IMR-90 (cell line): ENCODE measurements around the gene CPD. TPM values are rescaled to one million over a fixed set of nuclear protein-coding genes. Genes with fewer than 3 reads are reported as not detected.

Experiments
- ATAC-seq: fragments of 200-7000 bp; cut with Tn5 transposase; 2 replicates; pipeline ENCODE4 v1.9.1; 2020; ENCODE audit warnings: low read depth, mild to moderate bottlenecking, moderate library complexity
- BruUV-seq: library from RNA; stranded (reverse); fragments of 400-500 nt; replicated peaks from 2 replicates; lab custom pipeline; 2021; lab: Mats Ljungman, UMichigan
- CTCF ChIA-PET: fragments of 300-600 bp; formaldehyde crosslinking; extraction: SDS; loops from one replicate; lab custom pipeline; 2021; ENCODE audit warnings: antibody characterized with exemption; lab: Yijun Ruan, JAX
- POLR2A ChIA-PET: fragments of 300-600 bp; sonication (Branson Sonifier 250); formaldehyde crosslinking; loops from one replicate; lab custom pipeline; 2022; ENCODE audit warnings: antibody characterized with exemption; ENCODE audit not compliant: unreplicated experiment; lab: Charles Lee
- DNase-seq: peaks from one replicate; pipeline ENCODE4 v3.0.0; 2013
- H2AFZ ChIP-seq: replicated peaks from 2 replicates; pipeline ENCODE3; 2013; ENCODE audit warnings: low read length, mild to moderate bottlenecking; ENCODE audit not compliant: poor library complexity
- H2AK5ac ChIP-seq: 2 replicates; pipeline ENCODE4 v1.6.1; 2013; ENCODE audit warnings: low read depth, low read length, inconsistent platforms
- H2AK9ac ChIP-seq: replicated peaks from 2 replicates; pipeline ENCODE3; 2013; ENCODE audit warnings: mild to moderate bottlenecking, low read depth, low read length, moderate library complexity; ENCODE audit not compliant: poor library complexity
- H2BK120ac ChIP-seq: 2 replicates; pipeline ENCODE4 v1.6.1; 2013; ENCODE audit warnings: low read depth, low read length, inconsistent platforms
- H2BK15ac ChIP-seq: 3 replicates; pipeline ENCODE4 v1.6.1; 2013; ENCODE audit warnings: low read depth, low read length, inconsistent platforms
- H2BK20ac ChIP-seq: 2 replicates; pipeline ENCODE4 v1.6.1; 2013; ENCODE audit warnings: low read depth, mild to moderate bottlenecking, inconsistent platforms, low read length, moderate library complexity
- H2BK5ac ChIP-seq: 2 replicates; pipeline ENCODE4 v1.6.1; 2013; ENCODE audit warnings: mild to moderate bottlenecking, low read depth, low read length, inconsistent platforms; ENCODE audit not compliant: poor library complexity, severe bottlenecking
- H3K14ac ChIP-seq: replicated peaks from 2 replicates; pipeline ENCODE4 v1.6.1; 2013; ENCODE audit warnings: low read depth, low read length, inconsistent platforms
- H3K18ac ChIP-seq: 2 replicates; pipeline ENCODE4 v1.6.1; 2013; ENCODE audit warnings: low read depth, low read length, control low read depth
- H3K23ac ChIP-seq: 2 replicates; pipeline ENCODE4 v1.6.1; 2013; ENCODE audit warnings: low read depth, low read length, inconsistent platforms
- H3K27ac ChIP-seq: 2 replicates; pipeline ENCODE4 v1.5.1; 2013; ENCODE audit warnings: mild to moderate bottlenecking, control low read depth, low read length; ENCODE audit not compliant: insufficient read depth
- H3K27me3 ChIP-seq: 2 replicates; pipeline ENCODE4 v1.6.1; 2013; ENCODE audit warnings: low read length; ENCODE audit not compliant: control insufficient read depth, insufficient read depth
- H3K36me3 ChIP-seq: 2 replicates; pipeline ENCODE4 v1.6.1; 2013; ENCODE audit warnings: low read length, mixed read lengths; ENCODE audit not compliant: control insufficient read depth, insufficient read depth
- H3K4ac ChIP-seq: 2 replicates; pipeline ENCODE4 v1.6.1; 2013; ENCODE audit warnings: low read depth, low read length, inconsistent platforms
- H3K4me1 ChIP-seq: 2 replicates; pipeline ENCODE4 v1.6.1; 2013; ENCODE audit warnings: low read length, mixed read lengths; ENCODE audit not compliant: control insufficient read depth, insufficient read depth
- H3K4me2 ChIP-seq: 2 replicates; pipeline ENCODE4 v1.6.1; 2013; ENCODE audit warnings: low read depth, mild to moderate bottlenecking, control low read depth, low read length, moderate library complexity
- H3K4me3 ChIP-seq: 2 replicates; pipeline ENCODE4 v1.5.1; 2013; ENCODE audit warnings: low read depth, mild to moderate bottlenecking, control low read depth, low read length, moderate library complexity; ENCODE audit not compliant: insufficient read depth
- H3K56ac ChIP-seq: 2 replicates; pipeline ENCODE4 v1.6.1; 2013; ENCODE audit warnings: low read length, inconsistent platforms; ENCODE audit not compliant: insufficient read depth; ENCODE audit errors: extremely low read depth
- H3K79me1 ChIP-seq, 2 experiments: 2 replicates each; pipeline ENCODE4 v1.6.1; 2013; ENCODE audit warnings: low read length in 2 of 2, inconsistent platforms in 1 of 2, low read depth in 1 of 2
- H3K9ac ChIP-seq: 2 replicates; pipeline ENCODE4 v1.6.1; 2013; ENCODE audit warnings: low read depth, low read length, control low read depth
- H3K9me1 ChIP-seq: 2 replicates; pipeline ENCODE4 v1.6.1; 2013; ENCODE audit warnings: low read length, inconsistent platforms; ENCODE audit not compliant: insufficient read depth
- H3K9me3 ChIP-seq: 2 replicates; pipeline ENCODE4 v1.6.1; 2013; ENCODE audit warnings: low read length; ENCODE audit not compliant: control insufficient read depth, insufficient read depth
- H4K20me1 ChIP-seq: 2 replicates; pipeline ENCODE4 v1.6.1; 2013; ENCODE audit warnings: low read length, inconsistent platforms; ENCODE audit not compliant: insufficient read depth
- H4K5ac ChIP-seq: 2 replicates; pipeline ENCODE4 v1.6.1; 2013; ENCODE audit warnings: mild to moderate bottlenecking, low read depth, low read length, control low read depth
- H4K8ac ChIP-seq, 2 experiments: 2 replicates each; pipeline ENCODE4 v1.6.1; 2013; ENCODE audit warnings: low read depth in 2 of 2, low read length in 2 of 2, control low read depth in 1 of 2, inconsistent platforms in 1 of 2
- H4K91ac ChIP-seq: 2 replicates; pipeline ENCODE4 v1.6.1; 2013; ENCODE audit warnings: low read depth, low read length, inconsistent platforms; ENCODE audit not compliant: insufficient read depth
- RAD21 ChIP-seq: IDR thresholded peaks from 2 replicates; pipeline ENCODE4 v1.6.1; 2012; ENCODE audit warnings: low read length, improper control_type of control experiment
- dilution Hi-C: fragments of 300-500 bp; cut with HindIII; formaldehyde crosslinking; loops from one replicate; pipeline ENCODE4 v1.14.3; 2018; ENCODE audit warnings: low sequenced_read_pairs; ENCODE audit not compliant: unreplicated experiment
- in situ Hi-C: fragments of 300-500 bp; cut with MboI; formaldehyde crosslinking; loops from 3 replicates; pipeline ENCODE4 v1.14.3; 2019; ENCODE audit warnings: low sequenced_read_pairs, inconsistent platforms, mixed read lengths
- intact Hi-C: fragments of 100-400 bp; cut with micrococcal nuclease; formaldehyde crosslinking; loops from 2 replicates; pipeline ENCODE4 v1.10.0; 2022
- polyA plus RNA-seq, 3 experiments: library from polyadenylated mRNA; depleted of rRNA; stranded (reverse); fragments of >200 nt; gene quantifications; 2 replicates each; pipeline ENCODE4 v1.2.3, GENCODE V29; 2012; ENCODE audit warnings: low replicate concordance in 1 of 3
- total RNA-seq: library from RNA; depleted of rRNA; stranded (reverse); fragments of >200 nt; gene quantifications from 2 replicates; pipeline ENCODE4 v1.2.3, GENCODE V29; 2012
- TF ChIP-seq, protein P1 (sequence below): fragments of 150-350 bp; IDR thresholded peaks from 2 replicates; pipeline ENCODE4 v1.6.1; 2017; ENCODE audit warnings: mild to moderate bottlenecking, antibody characterized with exemption, low read length, low read depth

Gene CPD
- total and polyA plus RNA-seq, 2 of the 4 experiments (the other 2 are of a cell fraction), result 23.4 to 94.5 TPM

DNA sequence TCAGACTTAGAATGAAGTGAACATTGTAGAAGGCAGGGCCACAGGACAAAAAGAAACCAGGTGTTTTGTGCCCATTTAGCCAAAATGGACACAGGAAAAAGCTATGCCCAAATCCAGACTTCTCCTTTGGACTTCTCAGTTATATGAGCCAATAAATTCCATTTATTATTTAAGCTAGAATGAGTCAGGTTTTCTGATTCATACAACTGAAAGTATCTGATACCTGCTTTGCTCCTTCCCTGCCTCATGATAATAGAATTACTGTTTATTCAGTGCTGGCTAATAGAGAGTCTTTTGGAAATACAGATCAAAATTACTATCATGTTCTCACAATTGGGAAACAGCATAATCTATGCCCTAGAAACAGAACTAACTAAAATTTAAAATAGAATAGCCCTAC lies 8.7 kb upstream of the CPD start:
- Histone ChIP-seq H4K20me1 (no peaks in the 10 kb centered on the region), H2BK15ac (0 out of 3 replicates have a peak overlapping the region, but pooled peaks have one; percentile 38), H2AK5ac (no peak overlapping the region), H4K5ac (no peak overlapping the region), H2BK5ac (no peak overlapping the region), H3K23ac (no peak overlapping the region), H3K36me3 (no peaks in the 10 kb centered on the region), H4K91ac (no peak overlapping the region), H3K9me3 (no peaks in the 10 kb centered on the region), H4K8ac (no peak overlapping the region), H2BK120ac (peak overlapping the region; percentile 0; the same call in 1 of the 2 replicates), H3K4me1 (peaks cover 10% of the 10 kb centered on the region), H3K18ac (no peak overlapping the region), H2BK20ac (0 out of 2 replicates have a peak overlapping the region, but pooled peaks have one; percentile 6), H3K4me2 (no peak overlapping the region), H3K56ac (no peak overlapping the region), H2AK9ac (no peak overlapping the region), H3K27ac (no peak overlapping the region), H3K9me1 (peaks cover 8% of the 10 kb centered on the region; the same call in 1 of the 2 replicates), H3K14ac (no peak overlapping the region; the same call in 1 of the 2 replicates), H2AFZ (no peak overlapping the region), H3K9ac (no peak overlapping the region), H3K4ac (no peak overlapping the region), H3K79me1 (no peaks in the 10 kb centered on the region), H3K27me3 (no peaks in the 10 kb centered on the region), H3K4me3 (no peak overlapping the region)
- ATAC-seq (peak; percentile 44; the same call in 1 of the 2 replicates), DNase-seq (peak; percentile 46)
- ChIA-PET POLR2A (no interaction called here), CTCF (no interaction called here)
- no TSS peak for BruUV-seq
- TF ChIP-seq, protein P1, sequence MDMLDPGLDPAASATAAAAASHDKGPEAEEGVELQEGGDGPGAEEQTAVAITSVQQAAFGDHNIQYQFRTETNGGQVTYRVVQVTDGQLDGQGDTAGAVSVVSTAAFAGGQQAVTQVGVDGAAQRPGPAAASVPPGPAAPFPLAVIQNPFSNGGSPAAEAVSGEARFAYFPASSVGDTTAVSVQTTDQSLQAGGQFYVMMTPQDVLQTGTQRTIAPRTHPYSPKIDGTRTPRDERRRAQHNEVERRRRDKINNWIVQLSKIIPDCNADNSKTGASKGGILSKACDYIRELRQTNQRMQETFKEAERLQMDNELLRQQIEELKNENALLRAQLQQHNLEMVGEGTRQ, result no peak
- no peak for TF ChIP-seq RAD21
- in situ Hi-C loops (no loop called here), intact Hi-C loops (no loop called here), dilution Hi-C loops (no loop called here)
